ENCODE measurements around the gene KRT1. TPM values are rescaled to one million over a fixed set of nuclear protein-coding genes. Genes with fewer than 3 reads are reported as not detected.

KRT1 gene
- total RNA-seq, 1 donor from 2014 or later, result 3.5 TPM

- no peaks in the 10 kb centered on the region for H3K36me3 ChIP-seq
- DNase-seq (no peak), ATAC-seq (no peak)
- no peaks in the 10 kb centered on the region for H3K27me3 ChIP-seq
- H3K27ac ChIP-seq, result no peak overlapping the region
- no peaks in the 10 kb centered on the region for H3K9me3 ChIP-seq
- intact Hi-C loops (cut with DNase I), result no loop called here
- H3K4me3 ChIP-seq, result no peak overlapping the region
- H3K4me1 ChIP-seq, result no peaks in the 10 kb centered on the region
- TF ChIP-seq CTCF (IDR thresholded peaks at IDR 0.05), result no peak
Measured at GRCh38 chr12:52676163-52676562, 4.0 kb downstream of the KRT1 start.

GRCh38 chr12:52675301-52675701 is 4.9 kb downstream of the KRT1 start:
- Histone ChIP-seq H3K27me3 (no peaks in the 10 kb centered on the region), H3K4me1 (no peaks in the 10 kb centered on the region), H3K36me3 (no peaks in the 10 kb centered on the region), H3K4me3 (no peak overlapping the region), H3K9me3 (no peaks in the 10 kb centered on the region), H3K27ac (no peak overlapping the region)
- ATAC-seq (no peak), DNase-seq (no peak)
- no peak for TF ChIP-seq CTCF (IDR thresholded peaks at IDR 0.05)
- intact Hi-C loops (cut with DNase I), result no loop called here

GRCh38 chr12:52674433-52674775 is 5.8 kb downstream of the KRT1 start:
- Histone ChIP-seq H3K4me3 (no peak overlapping the region), H3K9me3 (no peaks in the 10 kb centered on the region), H3K4me1 (no peaks in the 10 kb centered on the region), H3K36me3 (no peaks in the 10 kb centered on the region), H3K27me3 (no peaks in the 10 kb centered on the region), H3K27ac (no peak overlapping the region)
- no peak for ATAC-seq
- intact Hi-C loops (cut with DNase I), result no loop called here
- DNase-seq, result no peak
- TF ChIP-seq CTCF (IDR thresholded peaks at IDR 0.05), result no peak

DNA sequence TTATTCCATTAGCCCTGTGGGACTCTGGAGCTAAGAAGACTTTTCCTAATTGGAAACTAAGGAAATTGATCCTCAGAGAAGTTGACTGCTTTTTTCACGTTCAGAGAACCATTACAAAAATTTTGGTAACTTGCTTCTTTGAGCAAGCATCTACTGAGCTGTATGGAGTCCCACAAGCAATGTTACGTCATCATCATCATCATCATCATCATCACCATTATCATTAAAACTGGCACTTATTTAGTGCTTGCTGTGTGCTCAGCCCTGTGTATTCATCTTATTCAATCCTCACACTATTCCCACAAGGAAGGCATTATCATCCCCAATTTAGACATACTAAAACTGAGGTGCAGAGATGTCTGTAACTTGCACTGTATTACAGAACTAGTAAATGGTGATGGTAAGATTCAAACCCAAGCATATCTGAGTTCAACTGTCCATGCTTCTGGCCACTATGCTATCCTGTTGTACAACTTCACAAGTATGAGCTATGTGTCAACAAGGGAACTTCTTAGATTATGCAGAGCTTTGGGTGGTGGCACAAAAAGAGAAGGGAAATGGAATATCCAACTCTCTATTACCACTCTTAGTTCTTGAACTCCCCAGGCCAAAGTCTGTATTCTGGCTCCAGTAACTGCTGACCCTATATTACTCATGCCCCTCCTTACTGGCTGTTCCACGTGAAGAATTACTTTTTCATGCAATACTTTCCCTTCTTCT is 6.3 kb downstream of the KRT1 start:
- no peak for TF ChIP-seq CTCF (IDR thresholded peaks at IDR 0.05)
- ATAC-seq (no peak), DNase-seq (no peak)
- H3K27ac ChIP-seq, result no peak overlapping the region
- H3K27me3 ChIP-seq, result no peaks in the 10 kb centered on the region
- intact Hi-C loops (cut with DNase I), result no loop called here
- H3K4me3 ChIP-seq, result no peak overlapping the region
- H3K9me3 ChIP-seq, result no peaks in the 10 kb centered on the region
- no peaks in the 10 kb centered on the region for H3K4me1 ChIP-seq
- H3K36me3 ChIP-seq, result no peaks in the 10 kb centered on the region

DNA sequence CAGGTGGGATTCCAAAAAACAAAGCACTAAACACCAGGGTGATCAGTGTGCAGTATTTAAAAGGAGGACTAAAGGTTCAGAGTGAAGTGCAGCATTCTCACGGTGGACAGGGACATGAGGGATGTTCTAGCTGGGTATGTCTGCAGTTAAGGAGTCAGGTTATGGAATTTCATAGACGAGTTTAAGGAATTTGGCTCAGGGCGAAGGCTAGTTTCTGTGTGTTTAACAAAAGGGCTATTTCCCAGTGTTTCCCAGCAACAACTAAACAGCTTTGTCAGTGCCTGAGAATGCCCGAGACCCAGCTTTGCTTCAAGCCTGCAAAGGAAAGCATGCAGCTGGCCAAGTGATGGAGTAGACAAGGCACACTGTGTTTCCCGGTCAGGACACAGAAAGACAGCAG is 7.0 kb downstream of the KRT1 start:
- ATAC-seq (no peak), DNase-seq (no peak)
- no peaks in the 10 kb centered on the region for H3K36me3 ChIP-seq
- H3K4me3 ChIP-seq, result no peak overlapping the region
- H3K27me3 ChIP-seq, result no peaks in the 10 kb centered on the region
- no peak for TF ChIP-seq CTCF (IDR thresholded peaks at IDR 0.05)
- H3K27ac ChIP-seq, result no peak overlapping the region
- intact Hi-C loops (cut with DNase I), result no loop called here
- H3K4me1 ChIP-seq, result no peaks in the 10 kb centered on the region
- H3K9me3 ChIP-seq, result no peaks in the 10 kb centered on the region
